Activated CD4-positive, alpha-beta T cell treated with anti-CD3 and anti-CD28 coated beads, Interleukin-2, Interleukin-6, amounts not matched to agents 100 ng/mL and 50 ng/mL, durations not matched to agents 16 hours and 8 hours (primary cell): Measurements from ENCODE around the gene PAPOLB.

Experiments used
- DNase-seq: peaks from one replicate; pipeline ENCODE4 v3.0.0-alpha.2; 2020

The PAPOLB gene

DNA sequence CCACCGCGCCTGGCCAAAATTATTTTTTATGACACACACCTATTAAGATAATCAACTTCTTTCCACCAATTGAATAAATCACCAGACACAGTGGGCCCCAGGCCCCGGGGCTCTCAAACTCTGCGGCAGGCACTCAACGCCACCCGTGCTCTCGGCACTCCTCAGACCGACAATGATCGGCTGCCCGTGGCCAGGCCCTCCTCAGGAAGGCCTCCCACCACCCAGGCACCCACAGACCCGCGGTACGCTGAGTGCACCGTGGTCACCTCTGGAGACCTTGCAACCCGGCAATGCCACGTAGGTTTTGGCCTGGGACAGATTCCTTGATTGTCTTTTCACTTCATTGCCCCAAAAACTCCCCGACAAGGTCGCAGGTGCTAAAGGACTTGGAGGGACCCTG is 14.8 kb upstream of the PAPOLB start:
- no peak for DNase-seq

DNA sequence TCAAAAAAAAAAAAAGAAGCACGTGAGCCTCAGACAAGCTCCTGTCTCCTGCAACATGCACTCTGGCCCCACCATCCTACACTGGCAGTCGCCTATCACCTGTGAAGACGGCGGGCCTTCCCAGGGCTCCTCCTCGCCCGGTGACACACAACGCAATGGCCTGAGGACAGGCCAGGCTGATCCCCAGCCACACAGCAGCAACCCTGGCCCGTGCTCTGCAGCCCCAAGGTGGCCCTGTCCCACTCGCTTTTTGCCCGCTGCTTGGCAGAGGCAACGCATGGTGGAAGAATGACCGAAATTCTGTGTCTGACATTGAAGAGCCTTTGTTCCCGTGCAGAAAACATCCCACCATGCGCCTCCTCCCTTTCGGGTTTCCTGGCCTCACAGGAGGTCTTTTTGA is 13.6 kb upstream of the PAPOLB start:
- no peak for DNase-seq

- DNase-seq: no peak
Observed at GRCh38 chr7:4873071-4873944, 11.5 kb upstream of the PAPOLB start.

DNA sequence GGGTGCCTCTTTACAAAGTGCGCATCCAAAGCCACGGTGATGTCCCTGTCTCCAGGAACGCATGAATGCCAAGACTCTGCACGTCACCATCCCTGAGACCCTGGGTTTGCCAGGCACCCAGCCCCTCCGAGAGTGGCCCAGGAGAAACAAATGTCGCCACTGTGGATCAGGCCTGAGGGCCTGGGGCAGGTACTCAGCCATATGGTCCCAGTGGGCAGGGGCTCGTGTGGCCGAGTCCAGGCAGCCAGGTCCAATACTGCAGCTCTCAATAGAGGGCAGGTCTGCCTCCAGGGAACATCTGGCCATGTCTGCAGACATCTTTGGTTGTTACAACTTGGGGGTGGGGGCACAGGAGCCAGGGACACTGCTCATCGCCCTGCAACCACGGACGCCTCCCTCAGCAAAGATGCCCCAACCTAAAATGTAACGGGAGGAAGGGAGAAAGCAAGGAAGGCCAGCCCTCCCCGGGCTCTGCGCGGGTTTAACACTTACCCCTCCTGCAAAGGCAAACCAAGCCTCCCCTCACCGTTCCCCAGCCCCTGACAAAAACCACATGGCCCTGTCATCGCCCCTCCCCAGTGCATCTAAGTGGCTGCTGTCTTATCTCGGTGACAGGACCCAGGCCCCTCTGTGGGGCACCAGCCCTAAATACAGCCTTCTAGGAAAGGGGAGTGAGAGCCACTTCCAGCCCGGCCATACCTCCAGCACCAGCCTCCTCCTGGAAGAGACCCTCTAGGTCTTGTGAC is 10.3 kb upstream of the PAPOLB start:
- no peak for DNase-seq

- DNase-seq: peak; percentile 9
Observed at GRCh38 chr7:4871056-4871680, 9.3 kb upstream of the PAPOLB start.

DNA sequence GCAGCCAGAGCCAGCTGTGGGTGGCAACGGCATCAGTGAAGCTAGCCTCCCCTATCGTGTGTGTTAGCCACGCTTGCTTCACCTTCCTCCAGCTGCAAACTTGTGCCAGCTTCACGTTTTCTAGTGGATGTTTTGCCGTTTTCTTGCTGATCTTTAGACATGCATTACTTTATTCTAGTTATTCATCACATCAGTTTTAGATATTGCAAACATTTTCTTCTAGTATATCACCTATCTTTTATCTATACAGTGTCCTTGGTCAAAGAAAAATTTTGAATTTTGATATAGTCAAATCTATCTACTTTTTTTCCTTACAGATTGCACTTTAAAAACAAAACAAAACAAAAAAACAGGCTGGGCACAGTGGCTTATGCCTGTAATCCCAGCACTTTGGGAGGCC is 6.7 kb upstream of the PAPOLB start:
- no peak for DNase-seq

DNA sequence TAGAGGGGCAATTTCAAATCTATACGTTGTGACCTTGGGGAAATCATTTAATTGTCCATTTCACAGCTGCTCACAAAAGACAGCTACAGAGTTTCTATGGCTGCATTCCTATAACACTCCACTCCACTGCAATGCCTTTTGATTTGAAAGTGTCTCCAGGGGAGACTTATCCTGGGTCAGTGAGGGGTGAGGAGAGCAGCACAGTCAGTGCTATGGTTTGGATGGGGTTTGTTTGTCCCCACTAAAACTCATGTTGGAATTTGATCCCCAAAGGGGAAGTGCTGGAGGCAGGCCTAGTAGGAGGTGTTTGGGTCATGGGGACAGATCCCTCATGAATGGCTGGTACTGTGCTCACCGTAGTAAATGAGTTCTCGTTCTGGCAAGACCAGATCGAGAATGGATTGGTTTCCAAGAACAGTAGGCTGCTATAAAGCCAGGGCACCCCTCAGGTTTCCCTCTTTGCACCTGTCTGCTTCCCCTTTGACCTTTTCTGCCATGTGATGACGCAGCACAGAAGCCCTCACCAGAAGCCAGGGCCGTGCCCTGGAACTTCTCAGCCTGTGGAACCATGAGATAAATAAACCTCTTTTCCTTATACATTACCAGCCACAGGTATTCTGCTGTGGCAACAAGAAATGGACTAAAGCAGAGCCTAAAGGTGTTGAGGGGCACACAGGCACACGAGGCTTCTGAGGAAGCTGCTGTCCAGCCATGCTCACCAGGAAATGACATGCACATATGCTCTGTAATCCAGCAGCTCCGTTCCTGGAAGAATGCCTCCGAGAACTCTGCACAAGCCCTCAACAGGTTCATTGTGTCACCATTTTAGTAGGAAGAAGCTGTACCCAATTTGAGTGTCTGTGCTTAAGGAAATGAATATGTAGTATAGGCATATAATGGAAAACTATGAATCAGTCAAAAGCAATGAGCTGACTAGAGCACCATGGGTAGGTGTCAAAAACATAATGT is 5.0 kb upstream of the PAPOLB start:
- DNase-seq: no peak

- DNase-seq: no peak
Observed at GRCh38 chr7:4862156-4862555, 326 bp upstream of the PAPOLB start.

DNA sequence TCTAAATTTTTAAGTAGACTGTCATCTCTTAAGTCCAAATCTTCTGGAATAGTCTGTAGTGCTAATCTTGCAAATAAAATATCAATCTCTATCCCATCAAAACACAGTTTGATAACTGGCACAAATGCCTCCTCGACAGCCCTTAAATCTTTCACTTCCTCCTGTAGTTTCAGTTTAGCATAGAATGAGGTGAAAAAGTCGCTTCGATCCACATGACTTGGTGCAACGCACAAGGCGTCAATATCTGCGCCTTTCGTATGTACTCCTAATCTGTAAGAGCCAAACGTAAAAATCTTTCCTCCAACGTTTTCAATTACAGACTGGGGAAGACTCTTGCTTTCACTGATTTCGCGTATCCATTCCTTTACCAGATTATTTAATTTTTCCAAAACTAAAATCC is 603 bp downstream of the PAPOLB start:
- DNase-seq: no peak

DNA sequence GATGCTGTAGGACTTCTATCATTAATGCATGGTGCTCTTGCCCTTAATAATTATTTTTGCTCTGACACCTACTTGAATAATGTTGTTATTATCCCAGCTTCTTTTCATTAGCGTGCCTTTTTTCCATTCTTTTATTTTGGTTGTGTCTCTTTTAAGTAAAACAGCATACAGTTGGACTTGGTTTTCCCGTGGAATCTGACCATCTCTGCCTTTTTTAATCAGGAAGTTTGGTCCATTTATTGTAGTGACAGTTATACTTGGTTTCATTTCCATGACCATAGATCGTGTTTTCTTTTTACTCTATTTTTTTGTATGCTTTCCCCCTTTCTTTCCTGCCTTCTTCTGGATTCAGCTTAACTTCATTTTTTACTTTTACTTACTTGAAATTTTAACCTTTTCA is 4.6 kb downstream of the PAPOLB start:
- no peak for DNase-seq

DNA sequence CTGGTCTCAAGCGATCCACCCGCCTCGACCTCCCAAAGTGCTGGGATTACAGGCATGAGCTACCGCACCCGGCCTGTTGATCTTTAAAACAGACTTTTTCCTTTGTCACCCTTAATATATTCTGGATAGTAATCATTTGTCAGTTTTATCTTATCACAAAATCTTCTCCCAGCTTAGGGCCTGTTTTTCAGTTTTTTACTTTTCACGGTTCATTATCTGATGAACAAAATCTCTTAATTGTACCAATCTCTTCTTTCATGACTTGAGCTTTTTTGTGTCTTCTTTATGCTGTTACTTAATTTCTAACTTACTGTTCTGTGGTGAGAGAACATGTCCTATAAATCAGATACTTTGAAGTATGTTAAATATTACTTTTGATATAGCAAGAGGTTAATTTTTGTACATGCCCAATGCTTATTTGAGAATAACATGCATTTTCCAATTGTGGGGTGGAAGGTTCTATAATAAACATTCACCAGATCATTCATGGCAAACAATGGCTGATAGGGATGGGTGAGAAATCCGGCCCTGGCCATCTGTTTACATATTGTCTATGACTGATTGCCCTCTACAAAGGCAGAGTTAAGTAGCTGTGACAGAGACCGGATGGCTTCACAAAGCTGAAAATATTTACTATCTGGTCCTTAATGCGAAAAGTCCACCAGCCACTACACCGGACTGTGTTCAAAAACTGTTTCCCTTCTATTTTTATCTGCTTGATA is 5.3 kb downstream of the PAPOLB start:
- no peak for DNase-seq

- DNase-seq: no peak
Observed at GRCh38 chr7:4854916-4855315, 6.9 kb downstream of the PAPOLB start.

DNA sequence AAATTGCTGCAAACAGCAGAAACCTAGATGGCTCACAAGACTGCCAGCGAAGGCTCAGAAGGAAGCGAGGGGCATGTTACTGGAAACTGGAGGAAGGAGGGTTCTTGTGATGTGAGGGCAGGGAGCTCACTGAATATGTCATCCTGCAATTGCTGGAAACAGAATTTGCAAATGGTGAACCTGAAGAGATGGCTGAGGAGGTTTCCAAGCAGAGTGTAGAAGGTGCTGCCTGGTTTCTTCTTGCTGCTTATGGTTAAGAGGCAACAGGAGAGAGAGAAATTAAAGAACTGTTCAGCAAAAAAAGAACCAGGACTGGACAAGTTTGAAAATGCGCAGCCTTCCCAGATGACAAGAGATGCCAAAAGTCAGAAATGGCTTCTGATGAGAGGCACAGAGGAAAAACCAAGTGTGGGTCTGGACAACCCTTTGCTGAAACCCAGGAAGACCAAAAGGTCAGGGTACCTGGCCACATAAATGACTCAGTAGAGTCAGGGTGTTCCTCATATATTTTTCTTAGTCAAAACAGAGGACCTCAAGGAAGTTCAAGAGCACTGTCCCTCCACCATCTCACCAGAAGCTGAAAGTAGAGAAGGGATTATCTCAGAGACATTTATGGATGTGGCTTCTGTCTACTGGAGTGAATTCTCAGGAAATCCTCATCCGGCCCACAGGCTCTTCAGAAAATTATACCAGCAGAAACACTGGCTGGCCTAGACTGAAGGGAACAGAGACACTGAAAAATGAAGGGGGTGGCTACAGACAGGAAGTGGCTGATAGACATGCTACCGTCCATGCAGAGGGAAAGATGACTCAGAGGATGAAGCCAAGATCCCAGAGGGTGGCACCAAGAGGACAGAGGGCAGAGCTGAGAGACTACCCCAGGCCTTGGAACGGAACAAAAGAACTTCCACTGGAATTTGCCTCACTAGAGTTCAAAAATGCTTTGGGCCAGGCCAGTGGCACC is 10.1 kb downstream of the PAPOLB start:
- no peak for DNase-seq

DNA sequence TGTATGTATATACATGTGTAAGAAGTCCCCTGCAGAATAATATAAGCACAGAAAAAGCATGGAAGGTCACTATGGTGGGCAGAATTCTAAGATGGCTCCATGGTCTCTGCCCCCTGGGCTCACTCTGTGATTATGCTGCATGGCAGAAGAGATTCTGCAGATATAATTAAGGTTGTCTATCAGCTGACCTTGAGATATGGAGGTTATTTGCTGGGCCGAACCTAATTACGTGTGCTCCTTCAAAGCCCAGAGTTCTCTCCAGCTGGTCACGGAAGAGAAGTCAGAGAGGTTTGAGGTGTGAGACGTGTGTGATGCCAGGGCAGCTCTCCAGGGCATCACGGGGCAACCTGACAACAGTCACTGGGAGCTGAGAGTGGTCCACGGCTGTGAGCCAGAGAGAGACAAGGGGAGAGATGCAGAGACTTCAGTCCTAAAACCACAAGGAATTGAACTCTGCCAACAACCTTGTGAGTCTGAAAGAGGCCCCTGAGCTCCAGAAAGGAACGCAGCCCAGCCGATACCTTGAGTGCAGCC is 11.5 kb downstream of the PAPOLB start:
- DNase-seq: no peak

GRCh38 chr7:4849390-4849789 is 12.4 kb downstream of the PAPOLB start:
- peak; percentile 29 for DNase-seq

DNA sequence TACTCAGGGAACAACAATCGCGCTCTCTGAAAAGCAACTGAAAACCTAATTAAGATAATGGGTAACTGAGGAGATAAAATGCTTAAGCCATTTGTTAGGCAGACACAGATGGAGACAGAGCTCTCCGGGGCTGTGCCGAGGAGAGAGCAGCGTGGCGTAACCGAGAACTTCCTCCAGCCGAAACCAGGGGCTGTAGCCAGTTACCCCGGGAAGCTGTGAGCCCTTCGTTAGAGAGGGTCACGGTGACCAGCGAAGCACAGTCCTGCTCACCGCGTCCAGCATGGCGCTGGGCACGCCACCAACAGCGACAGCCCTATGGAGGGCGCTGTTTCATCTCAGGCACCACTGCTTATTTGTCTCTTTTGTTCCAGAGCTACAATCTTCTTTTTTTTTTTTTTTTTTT is 16.1 kb downstream of the PAPOLB start:
- no peak for DNase-seq

- DNase-seq: no peak
Observed at GRCh38 chr7:4842319-4843064, 19.3 kb downstream of the PAPOLB start.

DNA sequence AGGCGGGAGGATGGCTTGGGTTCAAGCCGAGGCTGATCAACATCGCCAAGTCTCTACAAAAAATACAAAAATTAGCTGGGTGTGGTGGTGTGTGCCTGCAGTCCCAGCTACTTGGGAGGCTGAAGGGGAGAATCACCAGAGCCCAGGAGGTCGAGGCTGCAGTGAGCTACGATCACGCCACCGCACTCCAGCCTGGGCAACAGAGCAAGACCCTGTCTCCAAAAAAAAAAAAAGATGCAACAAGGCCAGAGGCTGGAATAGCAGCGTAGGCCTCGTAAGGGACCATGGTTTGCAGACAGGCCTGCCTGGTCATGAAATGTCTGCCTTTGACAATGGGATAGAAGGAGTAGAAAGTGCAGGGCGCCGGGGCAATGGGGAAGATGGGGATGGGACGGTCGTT is 20.0 kb downstream of the PAPOLB start:
- DNase-seq: no peak

DNA sequence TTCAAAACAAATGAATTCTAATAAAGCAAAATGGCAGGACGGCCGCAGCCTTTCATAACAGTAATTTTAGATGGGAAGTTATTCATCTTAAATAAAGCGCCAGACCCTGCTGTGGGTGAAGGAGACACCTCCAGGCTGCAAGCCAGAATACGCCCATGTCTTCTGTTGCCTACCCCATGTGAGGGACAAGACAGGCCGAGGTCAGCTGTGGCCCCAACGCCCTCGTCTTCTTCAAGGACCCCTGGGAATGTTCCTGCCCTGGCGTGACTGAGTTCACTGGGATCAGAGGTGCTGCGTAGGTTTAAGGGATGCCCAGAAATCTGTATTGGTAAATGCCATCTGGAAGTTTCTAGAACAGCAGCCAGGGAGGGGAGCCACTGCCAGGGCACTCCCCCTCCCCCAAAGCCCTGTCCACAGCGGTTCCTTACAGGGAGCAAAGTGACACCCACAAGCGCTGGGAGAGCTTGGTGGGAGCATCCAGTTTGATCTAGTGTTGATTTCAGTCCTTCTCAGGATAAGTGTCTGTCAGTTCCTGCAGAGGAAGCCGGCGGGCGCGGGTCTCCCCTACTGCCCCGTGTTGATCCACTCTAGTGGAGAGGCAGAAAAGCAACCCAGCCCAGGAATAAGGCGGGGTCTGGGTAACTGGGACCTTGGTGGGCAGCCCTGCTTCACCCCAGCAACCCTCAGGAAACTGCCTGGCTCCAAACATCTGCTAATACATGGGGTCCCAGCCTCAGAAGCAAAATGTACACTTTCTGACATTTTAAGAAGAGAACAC is 20.6 kb downstream of the PAPOLB start:
- DNase-seq: no peak
